Right ventricle myocardium inferior (tissue), 1 donor: ENCODE results near the gene ART3. TPM values are rescaled to one million over a fixed set of nuclear protein-coding genes. Genes with fewer than 3 reads are reported as not detected.
"Not testable (repeated sequence)": the region's sequence is repeated elsewhere in the genome, so short reads cannot be mapped to it uniquely, and the experiment has no call there.

Source experiments
- ATAC-seq: fragments of 200-7000 bp; cut with Tn5 transposase; one replicate; pipeline ENCODE4 v1.9.1; 2020; ENCODE audit warnings: mild to moderate bottlenecking, moderate library complexity
- DNase-seq: peaks from one replicate; pipeline ENCODE4 v3.0.0; 2021; ENCODE audit errors: missing footprints
- intact Hi-C: fragments of 100-400 bp; cut with DNase I; formaldehyde crosslinking; loops from one replicate; pipeline ENCODE4 v1.11.0; 2022
- long read RNA-seq: library from polyadenylated mRNA; unstranded; transcript quantifications from one replicate; pipeline ENCODE4 v2.0.0, GENCODE V29; 2021
- total RNA-seq: library from RNA; stranded (reverse); fragmentation: NEBNext Ultra II Directional; extraction: Animal tissue kit (Norgen Biotek cat#: 25700); gene quantifications from one replicate; pipeline ENCODE4 v1.2.1, GENCODE V29; 2021
- donor health status: DM: no; HTN: yes; CAD: no; lungs with severe emphysema.

The ART3 gene, protein sequence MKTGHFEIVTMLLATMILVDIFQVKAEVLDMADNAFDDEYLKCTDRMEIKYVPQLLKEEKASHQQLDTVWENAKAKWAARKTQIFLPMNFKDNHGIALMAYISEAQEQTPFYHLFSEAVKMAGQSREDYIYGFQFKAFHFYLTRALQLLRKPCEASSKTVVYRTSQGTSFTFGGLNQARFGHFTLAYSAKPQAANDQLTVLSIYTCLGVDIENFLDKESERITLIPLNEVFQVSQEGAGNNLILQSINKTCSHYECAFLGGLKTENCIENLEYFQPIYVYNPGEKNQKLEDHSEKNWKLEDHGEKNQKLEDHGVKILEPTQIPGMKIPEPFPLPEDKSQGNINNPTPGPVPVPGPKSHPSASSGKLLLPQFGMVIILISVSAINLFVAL
- 136 TPM for total RNA-seq
- long read RNA-seq, partial matches to known transcripts: 3 of 46 reads
- long read RNA-seq, other reads (novel, unspliced or antisense): 39 of 46 reads

- ATAC-seq (peak; percentile 93), DNase-seq (no peak)
- intact Hi-C loops: no loop called here
Observed at GRCh38 chr4:76074468-76074867, at the start of gene ART3. Gene ART3, plus strand, starts transcription at chr4:76074709. Its CDS starts 1,181 bp downstream, at chr4:76075890.

DNA sequence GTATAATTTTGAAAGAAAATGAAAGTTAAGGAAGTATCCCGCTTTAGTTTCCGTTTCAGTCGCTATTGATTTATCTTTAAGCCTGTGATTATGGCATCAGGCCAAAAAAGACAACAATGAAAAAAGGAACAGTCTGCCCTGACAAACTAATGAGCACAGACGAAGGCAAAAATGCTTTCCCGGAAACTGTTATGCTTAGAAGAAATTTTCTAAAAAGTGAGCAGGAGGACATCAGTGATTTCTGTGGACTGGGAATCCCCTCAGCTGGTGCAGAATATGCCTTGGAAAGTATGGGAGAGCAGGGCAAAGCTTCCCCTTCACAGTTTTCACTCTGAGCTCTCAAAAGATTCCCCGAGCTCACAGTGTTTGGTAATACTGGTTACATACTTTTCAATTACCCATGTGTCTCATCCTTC, 46.2 kb upstream of the ART3 start:
- intact Hi-C loops: no loop called here
- no peak for ATAC-seq
- DNase-seq: no peak

- intact Hi-C loops: no loop called here
- ATAC-seq (no peak), DNase-seq (no peak)
Observed at GRCh38 chr4:76029300-76029699, 45.2 kb upstream of the ART3 start.

GRCh38 chr4:76035141-76035540, 39.4 kb upstream of the ART3 start:
- no peak for ATAC-seq
- intact Hi-C loops: no loop called here
- DNase-seq: no peak

DNA sequence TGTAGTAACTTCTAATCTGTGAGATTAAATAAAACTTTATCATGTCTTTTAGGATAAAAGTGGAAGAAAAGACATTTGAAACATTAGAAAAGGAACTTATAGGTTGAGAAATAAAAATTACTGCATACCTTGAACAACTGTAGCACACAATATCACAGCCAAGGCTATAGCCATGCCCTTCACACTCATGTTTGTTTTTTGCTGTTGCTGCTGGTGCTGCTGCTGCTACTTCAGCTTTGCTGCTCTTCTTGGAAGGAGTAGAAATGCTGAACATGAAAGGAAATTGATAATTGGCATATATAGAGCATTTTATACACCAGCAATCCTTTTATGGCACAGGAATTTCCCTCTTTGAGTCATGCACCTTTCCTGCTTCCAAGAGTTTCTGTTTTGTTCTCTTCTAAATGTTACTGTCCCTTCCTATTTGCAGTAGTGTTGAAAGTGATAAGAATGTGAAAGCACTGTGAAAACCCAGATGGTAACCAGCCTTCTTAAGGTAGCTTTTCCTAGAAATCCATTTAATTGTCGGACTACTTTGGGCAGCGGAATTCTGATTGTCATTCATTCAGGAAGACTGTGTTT, 38.6 kb upstream of the ART3 start, which contains the start of gene CXCL11:
Gene CXCL11 (minus strand): TSS at position 272 of the 582 bp plus-strand sequence. CDS start 83 bp downstream, at position 189.
- ATAC-seq (no peak), DNase-seq (no peak)
- intact Hi-C loops: no loop called here

GRCh38 chr4:76036855-76037254, 37.7 kb upstream of the ART3 start:
- intact Hi-C loops: no loop called here
- ATAC-seq (no peak), DNase-seq (no peak)

DNA sequence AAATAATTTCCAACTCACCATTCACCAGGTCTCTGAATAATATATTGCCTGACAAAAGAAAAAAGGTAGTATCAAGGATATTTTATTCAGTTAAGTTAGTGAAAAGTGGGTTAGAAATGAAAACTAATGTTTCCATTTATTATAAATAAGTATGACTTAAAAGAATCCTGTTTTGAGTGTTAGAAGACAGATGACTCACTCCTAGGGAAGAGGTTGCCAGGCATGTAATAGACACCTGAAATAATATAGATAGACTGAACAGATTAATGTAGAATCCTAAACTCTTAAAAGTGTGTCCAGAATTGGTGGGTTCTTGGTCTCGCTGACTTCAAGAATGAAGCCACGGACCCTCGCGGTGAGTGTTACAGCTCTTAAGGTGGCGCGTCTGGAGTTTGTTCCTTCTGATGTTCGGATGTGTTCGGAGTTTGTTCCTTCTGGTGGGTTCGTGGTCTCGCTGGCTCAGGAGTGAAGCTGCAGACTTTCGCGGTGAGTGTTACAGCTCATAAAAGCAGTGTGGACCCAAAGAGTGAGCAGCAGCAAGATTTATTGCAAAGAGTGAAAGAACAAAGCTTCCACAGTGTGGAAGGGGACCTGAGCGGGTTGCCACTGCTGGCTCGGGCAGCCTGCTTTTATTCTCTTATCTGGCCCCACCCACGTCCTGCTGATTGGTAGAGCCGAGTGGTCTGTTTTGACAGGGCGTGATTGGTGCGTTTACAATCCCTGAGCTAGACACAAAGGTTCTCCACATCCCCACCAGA, 32.1 kb upstream of the ART3 start:
- intact Hi-C loops, ATAC-seq, DNase-seq: not testable (repeated sequence)

GRCh38 chr4:76043306-76043705, 31.2 kb upstream of the ART3 start:
- DNase-seq, intact Hi-C loops, ATAC-seq: not testable (repeated sequence)

DNA sequence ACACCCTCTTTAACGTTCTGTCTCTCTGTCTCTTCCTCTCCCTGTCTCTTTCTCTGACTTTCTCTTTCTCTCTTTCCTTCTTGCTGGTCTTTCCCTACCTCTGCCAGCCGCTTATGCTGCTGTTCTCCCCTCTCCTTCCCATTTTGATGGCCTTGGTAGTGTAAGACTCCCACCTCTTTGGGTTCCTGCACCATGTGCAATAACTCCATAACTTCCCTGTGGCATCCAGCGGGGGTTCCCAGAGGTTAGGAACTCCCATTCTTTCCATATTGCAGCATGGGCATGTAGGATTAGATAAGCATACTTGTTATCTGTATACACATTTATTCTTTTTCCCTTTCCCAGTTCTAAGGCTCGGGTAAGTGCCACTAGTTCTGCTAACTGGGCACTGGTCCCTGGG, 29.8 kb upstream of the ART3 start:
- intact Hi-C loops, ATAC-seq: not testable (repeated sequence)

DNA sequence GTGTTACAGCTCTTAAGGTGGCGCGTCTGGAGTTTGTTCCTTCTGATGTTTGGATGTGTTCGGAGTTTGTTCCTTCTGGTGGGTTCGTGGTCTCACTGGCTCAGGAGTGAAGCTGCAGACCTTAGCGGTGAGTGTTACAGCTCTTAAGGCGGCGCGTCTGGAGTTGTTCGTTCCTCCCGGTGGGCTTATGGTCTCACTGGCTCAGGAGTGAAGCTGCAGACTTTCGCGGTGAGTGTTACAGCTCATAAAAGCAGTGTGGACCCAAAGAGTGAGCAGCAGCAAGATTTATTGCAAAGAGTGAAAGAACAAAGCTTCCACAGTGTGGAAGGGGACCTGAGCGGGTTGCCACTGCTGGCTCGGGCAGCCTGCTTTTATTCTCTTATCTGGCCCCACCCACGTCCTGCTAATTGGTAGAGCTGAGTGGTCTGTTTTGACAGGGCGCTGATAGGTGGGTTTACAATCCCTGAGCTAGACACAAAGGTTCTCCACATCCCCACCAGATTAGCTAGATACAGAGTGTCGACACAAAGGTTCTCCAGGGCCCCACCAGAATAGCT, 24.6 kb upstream of the ART3 start:
- intact Hi-C loops, DNase-seq, ATAC-seq: not testable (repeated sequence)

More for the DNA sequence above, 29.8 kb upstream of the ART3 start:
- not testable (repeated sequence) for DNase-seq

DNA sequence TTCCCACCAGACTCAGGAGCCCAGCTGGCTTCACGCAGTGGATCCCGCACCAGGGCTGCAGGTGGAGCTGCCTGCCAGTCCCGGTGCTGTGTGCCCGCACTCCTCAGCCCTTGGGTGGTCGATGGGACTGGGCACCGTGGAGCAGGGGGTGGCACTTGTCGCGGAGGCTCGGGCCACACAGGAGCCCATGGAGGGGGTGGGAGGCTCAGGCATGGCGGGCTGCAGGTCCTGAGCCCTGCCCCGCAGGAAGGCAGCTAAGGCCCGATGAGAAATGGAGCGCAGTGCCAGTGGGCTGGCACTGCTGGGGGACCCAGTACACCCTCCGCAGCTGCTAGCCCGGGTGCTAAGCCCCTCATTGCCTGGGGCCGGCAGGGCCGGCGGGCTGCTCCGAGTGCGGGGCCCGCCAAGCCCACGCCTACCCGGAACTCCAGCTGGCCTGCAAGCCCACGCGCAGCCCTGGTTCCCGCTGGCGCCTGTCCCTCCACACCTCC, 23.9 kb upstream of the ART3 start:
- ATAC-seq, intact Hi-C loops, DNase-seq: not testable (repeated sequence)

DNA sequence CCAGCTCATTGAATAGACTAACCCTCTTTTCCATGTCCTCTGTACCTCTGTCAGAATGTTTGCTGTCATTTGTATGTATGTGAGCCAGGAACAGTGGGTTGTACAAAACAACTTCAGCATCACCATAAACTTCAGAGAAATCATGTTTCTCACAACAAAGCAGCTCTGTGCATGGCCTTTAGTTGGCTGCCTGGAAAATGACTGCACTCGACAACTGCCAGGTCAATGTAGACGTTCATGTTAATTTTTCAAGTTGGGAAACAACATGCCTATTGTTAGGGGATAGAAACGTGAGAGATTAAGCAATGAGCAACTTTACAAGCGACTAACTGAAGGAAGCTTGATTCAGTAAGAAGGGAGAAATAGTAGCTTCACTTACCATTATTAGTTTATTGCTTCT, 20.8 kb upstream of the ART3 start:
- no peak for DNase-seq
- intact Hi-C loops: no loop called here
- ATAC-seq: no peak

DNA sequence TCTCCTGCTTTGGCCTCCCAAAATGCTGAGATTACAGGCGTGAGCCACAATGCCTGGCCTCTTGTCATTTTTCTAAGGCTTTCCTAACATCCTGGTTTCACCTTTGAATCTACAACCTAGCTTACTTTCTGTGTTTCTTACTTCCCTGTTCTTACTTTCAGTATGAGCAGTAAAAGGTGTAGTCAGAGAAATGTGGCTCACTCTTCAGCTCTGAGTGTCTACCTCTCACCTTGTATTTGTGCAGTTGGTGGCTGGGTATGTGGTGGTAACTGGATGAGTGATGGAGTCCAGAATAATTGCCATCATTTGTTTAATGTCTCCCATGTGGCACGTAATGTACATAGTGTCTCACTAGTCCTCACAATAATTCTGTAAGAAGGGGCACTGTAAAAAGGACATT, 19.5 kb upstream of the ART3 start:
- ATAC-seq: no peak
- intact Hi-C loops: no loop called here
- DNase-seq: no peak

- intact Hi-C loops: no loop called here
- ATAC-seq: no peak
- no peak for DNase-seq
Observed at GRCh38 chr4:76055421-76055820, 19.1 kb upstream of the ART3 start.

GRCh38 chr4:76058302-76058701, 16.2 kb upstream of the ART3 start:
- no peak for DNase-seq
- intact Hi-C loops: no loop called here
- ATAC-seq: no peak

- DNase-seq (no peak), ATAC-seq (no peak)
- intact Hi-C loops: no loop called here
Observed at GRCh38 chr4:76058888-76059426, 15.6 kb upstream of the ART3 start.

DNA sequence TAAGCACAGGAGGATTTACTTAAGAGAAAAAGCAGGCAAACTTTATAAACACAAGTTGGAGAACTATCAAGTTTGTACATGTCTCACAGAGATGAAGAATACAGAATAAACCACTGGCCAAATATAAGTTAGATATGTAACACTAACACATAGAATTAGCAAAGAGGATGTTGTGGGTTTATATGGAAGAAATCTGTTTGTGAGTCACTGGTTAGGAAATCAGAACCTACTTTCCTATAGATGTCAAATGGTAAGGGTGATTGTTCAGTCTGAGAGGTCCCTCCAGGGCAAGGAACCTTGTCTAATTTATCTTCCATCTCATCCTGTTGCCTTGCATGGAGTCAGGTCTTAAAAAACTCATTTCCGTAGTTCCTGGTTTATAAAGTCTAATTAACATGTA, 14.8 kb upstream of the ART3 start:
- intact Hi-C loops: loop anchor here (10.0 kb wide), 1 partner anchor 145 kb away; no protein-coding TSS in a partner anchor
- DNase-seq: no peak
- no peak for ATAC-seq

DNA sequence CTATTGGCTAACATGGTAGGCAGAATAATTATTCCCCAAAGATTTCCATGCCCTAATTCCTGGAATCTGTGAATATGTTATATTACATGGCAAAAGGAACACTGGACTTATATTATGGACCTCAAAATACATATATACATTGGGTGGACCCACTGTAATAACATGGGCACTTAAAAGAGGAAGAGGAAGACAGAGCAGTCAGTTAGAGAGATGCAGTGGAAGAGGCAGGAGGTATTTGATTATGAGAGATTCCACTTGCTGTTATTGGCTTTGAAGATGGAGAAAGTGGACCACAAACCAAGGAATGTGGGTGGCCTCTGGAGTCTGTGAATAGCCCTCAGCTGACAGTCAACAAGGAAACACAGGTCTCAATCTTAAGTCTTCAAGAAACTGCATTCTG, 14.0 kb upstream of the ART3 start:
- intact Hi-C loops: loop anchor here (10.0 kb wide), 1 partner anchor 146 kb away; no protein-coding TSS in a partner anchor
- DNase-seq (no peak), ATAC-seq (no peak)
